Stomach (tissue), 9 donors: Measurements from ENCODE around the gene ARHGAP4. TPM values are rescaled to one million over a fixed set of nuclear protein-coding genes. Genes with fewer than 3 reads are reported as not detected.

ENCODE experiments used
- DNase-seq, 2 donors: peaks; one replicate each; pipeline versions ENCODE4 v3.0.0 to v3.0.0-alpha.2; 2013 to 2019
- H3K27ac ChIP-seq, 5 donors: fragments of 200-600 bp in 4 of 5; sonication (generic) in 4 of 5; one replicate each; pipeline ENCODE4 v1.5.1; 2013 to 2019; ENCODE audit warnings: mild to moderate bottlenecking in 1 of 5, moderate library complexity in 1 of 5
- H3K27me3 ChIP-seq, 3 donors: fragments of 200-600 bp; sonication (generic); one replicate each; pipeline ENCODE4 v1.5.1; 2017 to 2019; ENCODE audit warnings: mixed run types in 1 of 3
- H3K36me3 ChIP-seq, 4 donors: fragments of 200-600 bp; sonication (generic); 1 replicate in 3 of 4; 2 replicates in 1 of 4; pipeline ENCODE4 v1.5.1; 2016 to 2019
- H3K4me1 ChIP-seq, 4 donors: fragments of 200-600 bp; sonication (generic); one replicate each; pipeline ENCODE4 v1.5.1; 2016 to 2019
- H3K4me3 ChIP-seq, 4 donors: fragments of 200-600 bp; sonication (generic) in 3 of 4; one replicate each; pipeline ENCODE4 v1.5.1; 2016 to 2019; ENCODE audit warnings: mild to moderate bottlenecking in 1 of 4
- H3K9me3 ChIP-seq, 4 donors: fragments of 200-600 bp; sonication (generic); one replicate each; pipeline ENCODE4 v1.5.1; 2016 to 2019
- CTCF ChIP-seq, 7 experiments: fragments of 450-650 bp in 4 of 7; fragments of 200-600 bp in 3 of 7; sonication (generic) in 3 of 7; IDR thresholded peaks; one replicate each; pipeline ENCODE4 v1.5.1; 2016 to 2019; ENCODE audit warnings: antibody characterized with exemption in 7 of 7, control low read depth in 2 of 7, mild to moderate bottlenecking in 1 of 7
- EP300 ChIP-seq: sonication (generic); formaldehyde crosslinking; IDR thresholded peaks from one replicate; pipeline ENCODE4 v1.6.1; 2017; ENCODE audit warnings: antibody characterized with exemption
- POLR2A ChIP-seq, 4 donors: fragments of 450-650 bp; IDR thresholded peaks; one replicate each; pipeline ENCODE4 v1.6.1; 2016; ENCODE audit warnings: antibody characterized with exemption in 4 of 4, control low read depth in 2 of 4, mild to moderate bottlenecking in 1 of 4, moderate library complexity in 1 of 4
- POLR2AphosphoS5 ChIP-seq, 3 donors: sonication (generic); formaldehyde crosslinking; IDR thresholded peaks; one replicate each; pipeline ENCODE4 v1.6.1; 2016; ENCODE audit warnings: antibody characterized with exemption in 3 of 3
- WGBS, 5 donors: extraction: QIAGEN DNeasy Blood & Tissue Kit in 3 of 5; methylation state at CpG; one replicate each; pipeline versions ENCODE4 v1.1.5 to v1.1.7; 2013 to 2018; 5-methylcytosine and 5-hydroxymethylcytosine counted together
- intact Hi-C: fragments of 100-400 bp; cut with DNase I; formaldehyde crosslinking; loops from one replicate; pipeline ENCODE4 v1.15.1; 2023; ENCODE audit warnings: low total_unique reads
- polyA plus RNA-seq, 3 donors: library from polyadenylated mRNA; stranded (reverse); fragments of 200-250 nt; gene quantifications; one replicate each; pipeline ENCODE4 v1.2.3, GENCODE V29; 2013
- total RNA-seq, 5 donors: library from RNA; depleted of rRNA; stranded (reverse); fragments of >200 nt; gene quantifications; one replicate each; pipeline versions ENCODE4 v1.1.0 to v1.2.3, GENCODE V29; 2014 to 2016
- donor health status: healthy with polysubstance abuse.
- donor health status: Bipolar disorder and iron deficiency.
- donor health status: healthy.

ARHGAP4 gene
- total and polyA plus RNA-seq, 8 donors, result 18.5 to 93.9 (median 40.3) TPM

- H3K4me1 ChIP-seq, result peaks cover 4 to 62% (median 47%) of the 10 kb centered on the region in 4 donors
- 92 to 95% (median 92%) methylated on average over 13 of the region's 13 CpGs for WGBS, 5 donors
- peaks cover 0 to 3% (median 0%) of the 10 kb centered on the region in 3 donors for H3K27me3 ChIP-seq
- no peak for DNase-seq
- no peak overlapping the region for H3K4me3 ChIP-seq
- H3K9me3 ChIP-seq, result no peaks in the 10 kb centered on the region
- intact Hi-C loops, result no loop called here
- no peak for TF ChIP-seq CTCF (IDR thresholded peaks at IDR 0.05)
- no peak for TF ChIP-seq POLR2A (IDR thresholded peaks at IDR 0.05)
- TF ChIP-seq EP300, result no peak
- no peak for TF ChIP-seq POLR2AphosphoS5 (IDR thresholded peaks at IDR 0.05)
- H3K36me3 ChIP-seq, result peaks cover 4 to 36% (median 29%) of the 10 kb centered on the region in 4 donors
- H3K27ac ChIP-seq, result no peak overlapping the region
Measured at GRCh38 chrX:153931748-153932147, 5.7 kb upstream of the ARHGAP4 start.

GRCh38 chrX:153931151-153931550 lies 5.1 kb upstream of the ARHGAP4 start:
- no peak for DNase-seq
- TF ChIP-seq EP300, result no peak
- no peak for TF ChIP-seq POLR2A (IDR thresholded peaks at IDR 0.05)
- no peak for TF ChIP-seq POLR2AphosphoS5 (IDR thresholded peaks at IDR 0.05)
- no peak for TF ChIP-seq CTCF (IDR thresholded peaks at IDR 0.05)
- peaks cover 0 to 6% (median 0%) of the 10 kb centered on the region in 3 donors for H3K27me3 ChIP-seq
- no peaks in the 10 kb centered on the region for H3K9me3 ChIP-seq
- no peak overlapping the region for H3K27ac ChIP-seq
- intact Hi-C loops, result no loop called here
- WGBS, 5 donors, result 84 to 95% (median 93%) methylated on average over 6 to 8 of the region's 8 CpGs
- no peak overlapping the region for H3K4me3 ChIP-seq
- peaks cover 7 to 68% (median 51%) of the 10 kb centered on the region in 4 donors for H3K4me1 ChIP-seq
- H3K36me3 ChIP-seq, result peaks cover 4 to 36% (median 29%) of the 10 kb centered on the region in 4 donors

GRCh38 chrX:153930011-153930910 lies 4.2 kb upstream of the ARHGAP4 start:
- peak overlapping the region in 1 of 5 donors; percentile 96 for H3K27ac ChIP-seq
- no peak for TF ChIP-seq POLR2AphosphoS5 (IDR thresholded peaks at IDR 0.05)
- no peak for TF ChIP-seq POLR2A (IDR thresholded peaks at IDR 0.05)
- TF ChIP-seq CTCF (IDR thresholded peaks at IDR 0.05), result no peak
- no peak for TF ChIP-seq EP300
- H3K4me3 ChIP-seq, result no peak overlapping the region
- peaks cover 4 to 36% (median 29%) of the 10 kb centered on the region in 4 donors for H3K36me3 ChIP-seq
- H3K27me3 ChIP-seq, result peaks cover 0 to 6% (median 0%) of the 10 kb centered on the region in 3 donors
- no peak for DNase-seq
- intact Hi-C loops, result no loop called here
- H3K4me1 ChIP-seq, result peaks cover 7 to 64% (median 45%) of the 10 kb centered on the region in 4 donors
- no peaks in the 10 kb centered on the region for H3K9me3 ChIP-seq
- WGBS, 5 donors, result 88 to 91% (median 91%) methylated on average over 10 to 31 of the region's 31 CpGs

- H3K27me3 ChIP-seq, result peaks cover 0 to 6% (median 0%) of the 10 kb centered on the region in 3 donors
- no peak for DNase-seq
- no peak overlapping the region for H3K4me3 ChIP-seq
- 78 to 93% (median 80%) methylated on average over 2 to 10 of the region's 10 CpGs for WGBS, 5 donors
- H3K4me1 ChIP-seq, result peaks cover 7 to 63% (median 46%) of the 10 kb centered on the region in 4 donors
- intact Hi-C loops, result no loop called here
- TF ChIP-seq POLR2AphosphoS5 (IDR thresholded peaks at IDR 0.05) (no peak), EP300 (no peak), CTCF (IDR thresholded peaks at IDR 0.05) (no peak), POLR2A (IDR thresholded peaks at IDR 0.05) (no peak)
- no peaks in the 10 kb centered on the region for H3K9me3 ChIP-seq
- H3K36me3 ChIP-seq, result peaks cover 4 to 36% (median 29%) of the 10 kb centered on the region in 4 donors
- peak overlapping the region in 3 of 5 donors; percentile 79 to 96 (median 95) for H3K27ac ChIP-seq
Measured at GRCh38 chrX:153929576-153929975, 3.5 kb upstream of the ARHGAP4 start.
